Upper lobe of right lung (tissue), 1 donor: ENCODE measurements around the gene UTRN. TPM values are rescaled to one million over a fixed set of nuclear protein-coding genes. Genes with fewer than 3 reads are reported as not detected.

ENCODE experiments used
- ATAC-seq: fragments of 200-7000 bp; cut with Tn5 transposase; one replicate; pipeline ENCODE4 v1.9.1; 2020; ENCODE audit warnings: mild to moderate bottlenecking, moderate library complexity
- DNase-seq: peaks from one replicate; pipeline ENCODE4 v3.0.0-alpha.2; 2020
- H3K27ac ChIP-seq: fragments of 200-600 bp; one replicate; pipeline ENCODE4 v1.8.0; 2022
- H3K27me3 ChIP-seq: fragments of 200-600 bp; one replicate; pipeline ENCODE4 v1.8.0; 2022; ENCODE audit warnings: mild to moderate bottlenecking
- H3K36me3 ChIP-seq: fragments of 200-600 bp; one replicate; pipeline ENCODE4 v1.8.0; 2022
- H3K4me1 ChIP-seq: fragments of 200-600 bp; one replicate; pipeline ENCODE4 v1.8.0; 2022
- H3K4me3 ChIP-seq: fragments of 200-600 bp; one replicate; pipeline ENCODE4 v1.8.0; 2022; ENCODE audit warnings: mild to moderate bottlenecking
- H3K9me3 ChIP-seq: fragments of 200-600 bp; one replicate; pipeline ENCODE4 v1.8.0; 2022
- CTCF ChIP-seq: fragments of 200-600 bp; IDR thresholded peaks from one replicate; pipeline ENCODE4 v1.8.0; 2022; ENCODE audit warnings: antibody characterized with exemption
- intact Hi-C: fragments of 100-400 bp; cut with DNase I; formaldehyde crosslinking; loops from one replicate; pipeline ENCODE4 v1.11.0; 2022
- total RNA-seq: library from RNA; stranded (reverse); fragmentation: NEBNext Ultra II Directional; extraction: Animal tissue kit (Norgen Biotek cat#: 25700); gene quantifications from one replicate; pipeline ENCODE4 v1.2.1, GENCODE V29; 2021
- donor health status: DM: no; HTN: yes; CAD: no; lungs with severe emphysema.

UTRN gene
- total RNA-seq, 1 donor from 2014 or later, result 316 TPM

- TF ChIP-seq CTCF, result no peak
- ATAC-seq, result no peak
- DNase-seq, result no peak
- Histone ChIP-seq H3K4me1 (no peaks in the 10 kb centered on the region), H3K36me3 (no peaks in the 10 kb centered on the region), H3K27me3 (no peaks in the 10 kb centered on the region), H3K27ac (no peak overlapping the region), H3K9me3 (no peaks in the 10 kb centered on the region), H3K4me3 (no peak overlapping the region)
- intact Hi-C loops, result no loop called here
Observed at GRCh38 chr6:144277174-144277573, 8.0 kb upstream of the UTRN start.

- no peak for ATAC-seq
- TF ChIP-seq CTCF, result no peak
- Histone ChIP-seq H3K36me3 (no peaks in the 10 kb centered on the region), H3K9me3 (no peaks in the 10 kb centered on the region), H3K27me3 (no peaks in the 10 kb centered on the region), H3K27ac (no peak overlapping the region), H3K4me3 (no peak overlapping the region), H3K4me1 (no peaks in the 10 kb centered on the region)
- DNase-seq, result no peak
- intact Hi-C loops, result no loop called here
Observed at GRCh38 chr6:144277605-144278227, 7.4 kb upstream of the UTRN start.

- Histone ChIP-seq H3K27ac (no peak overlapping the region), H3K4me3 (no peak overlapping the region), H3K9me3 (no peaks in the 10 kb centered on the region), H3K4me1 (peaks cover 4% of the 10 kb centered on the region), H3K27me3 (no peaks in the 10 kb centered on the region), H3K36me3 (no peaks in the 10 kb centered on the region)
- DNase-seq (no peak), ATAC-seq (no peak)
- TF ChIP-seq CTCF, result no peak
- intact Hi-C loops, result no loop called here
Observed at GRCh38 chr6:144278659-144279314, 6.3 kb upstream of the UTRN start.

GRCh38 chr6:144279484-144280150 is 5.5 kb upstream of the UTRN start:
- intact Hi-C loops, result loop anchor here (10.0 kb wide), 1 partner anchor 145 kb away; no protein-coding TSS in a partner anchor
- no peaks in the 10 kb centered on the region for H3K27me3 ChIP-seq
- no peak overlapping the region for H3K27ac ChIP-seq

More at GRCh38 chr6:144279484-144280150, 5.5 kb upstream of the UTRN start:
- DNase-seq, result no peak
- no peak for ATAC-seq
- Histone ChIP-seq H3K36me3 (no peaks in the 10 kb centered on the region), H3K9me3 (no peaks in the 10 kb centered on the region), H3K4me1 (peaks cover 8% of the 10 kb centered on the region), H3K4me3 (no peak overlapping the region)
- TF ChIP-seq CTCF, result no peak
